Measurements from ENCODE around the gene CYSLTR2.
"Not testable (repeated sequence)": the region's sequence is repeated elsewhere in the genome, so short reads cannot be mapped to it uniquely, and the experiment has no call there.

CYSLTR2 gene

DNA sequence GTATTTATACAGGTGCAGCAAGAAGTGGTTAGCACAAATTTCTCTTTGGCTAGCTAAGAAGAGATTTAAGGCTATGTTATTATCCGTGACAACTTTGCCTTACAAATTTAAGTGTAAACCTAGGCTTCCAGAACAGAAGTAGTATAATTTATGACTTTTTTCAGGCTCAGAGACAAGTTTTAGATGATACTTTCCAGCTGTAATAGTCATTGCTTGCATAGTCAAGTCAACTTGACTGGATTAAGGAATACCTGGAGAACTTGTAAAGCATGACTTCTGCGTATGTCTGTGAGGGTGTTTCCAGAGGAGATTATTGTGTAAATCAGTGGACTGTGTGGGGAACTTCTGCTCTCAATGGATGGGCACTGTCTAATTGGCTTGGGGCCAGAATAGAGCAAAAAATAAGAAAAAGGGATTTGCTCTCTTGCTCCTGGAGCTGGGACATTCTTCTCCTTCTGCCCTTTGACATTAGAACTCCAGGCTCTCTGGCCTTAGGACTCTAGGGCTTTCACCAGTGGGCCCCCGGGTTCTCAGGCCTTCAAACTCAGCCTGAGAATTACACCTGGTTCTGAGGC is 33.0 kb downstream of the CYSLTR2 start:
- in situ Hi-C loops (cut with MboI; ENCODE audit: low sequenced_read_pairs): no loop called here

DNA sequence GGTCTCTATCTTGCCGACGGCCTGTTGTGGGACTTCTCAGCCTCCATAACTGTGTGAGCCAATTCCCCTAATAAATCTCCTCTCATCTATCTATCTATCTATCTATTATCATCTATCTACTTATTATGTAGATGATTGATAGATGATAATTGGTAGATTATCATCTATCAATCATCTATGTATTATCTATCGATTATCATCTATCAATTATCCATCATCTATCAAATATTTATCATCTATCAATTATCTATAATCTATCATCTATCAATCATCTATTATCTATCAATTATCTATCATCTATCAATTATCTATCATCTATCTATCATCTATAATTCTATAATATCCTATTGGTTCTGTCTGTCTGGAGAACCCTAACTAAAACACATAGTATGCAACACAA is 33.5 kb downstream of the CYSLTR2 start:
- in situ Hi-C loops (cut with MboI; ENCODE audit: low sequenced_read_pairs): no loop called here

DNA sequence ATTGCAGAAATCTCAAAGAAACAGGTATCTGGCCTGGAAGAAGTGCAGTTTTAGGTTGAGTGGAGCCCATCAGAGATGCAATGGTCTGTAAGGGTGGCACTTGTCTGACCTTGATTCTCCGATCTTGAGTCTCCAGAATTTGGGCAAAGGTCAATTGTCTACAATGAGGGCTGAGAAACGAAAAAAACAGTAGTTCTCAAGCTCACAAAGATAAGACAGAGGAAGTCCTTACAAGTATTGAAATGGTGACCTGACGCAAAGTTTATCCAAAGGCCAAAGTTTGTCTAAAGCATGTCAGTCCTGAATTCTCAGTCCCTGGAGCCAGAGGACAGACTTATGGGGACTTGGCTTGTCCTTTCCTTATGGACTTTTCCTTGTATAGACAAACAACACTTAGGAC is 40.3 kb downstream of the CYSLTR2 start:
- in situ Hi-C loops (cut with MboI; ENCODE audit: low sequenced_read_pairs): no loop called here

DNA sequence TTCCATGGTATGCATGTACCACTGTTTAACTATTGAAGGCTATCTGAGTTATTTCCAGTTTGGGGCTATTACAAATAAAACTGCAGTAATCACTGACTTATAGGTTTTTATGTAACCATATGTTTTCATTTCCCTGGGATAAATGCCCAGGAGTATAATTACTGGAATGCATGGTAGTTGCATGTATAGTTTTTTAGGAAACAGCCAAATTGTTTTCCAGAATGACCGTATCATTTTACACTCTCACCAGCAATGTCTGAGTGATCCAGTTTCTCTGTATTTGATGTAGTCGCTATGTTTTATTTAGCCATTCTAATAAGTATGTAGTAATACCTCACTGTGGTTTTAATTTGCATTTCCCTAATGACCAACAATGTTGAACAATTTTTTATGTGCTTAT is 42.0 kb downstream of the CYSLTR2 start:
- in situ Hi-C loops (cut with MboI; ENCODE audit: low sequenced_read_pairs): no loop called here

DNA sequence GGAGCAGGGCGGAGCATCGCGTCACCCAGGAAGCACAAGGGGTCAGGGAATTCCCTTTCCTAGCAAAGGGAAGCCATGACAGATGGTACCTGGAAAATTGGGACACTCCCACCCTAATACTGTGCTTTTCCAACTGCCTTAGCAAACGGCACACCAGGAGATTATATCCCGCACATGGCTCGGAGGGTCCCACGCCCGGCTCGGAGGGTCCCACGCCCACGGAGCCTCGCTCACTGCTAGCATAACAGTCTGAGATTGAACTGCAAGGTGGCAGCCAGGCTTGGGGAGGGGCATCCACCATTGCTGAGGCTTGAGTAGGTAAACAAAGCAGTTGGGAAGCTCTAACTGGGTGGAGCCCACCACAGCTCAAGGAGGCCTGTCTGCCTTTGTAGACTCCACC is 42.9 kb downstream of the CYSLTR2 start:
- in situ Hi-C loops (cut with MboI; ENCODE audit: low sequenced_read_pairs): not testable (repeated sequence)

- in situ Hi-C loops (cut with MboI; ENCODE audit: low sequenced_read_pairs): no loop called here
Measured at GRCh38 chr13:48707405-48707804, 53.7 kb downstream of the CYSLTR2 start.

DNA sequence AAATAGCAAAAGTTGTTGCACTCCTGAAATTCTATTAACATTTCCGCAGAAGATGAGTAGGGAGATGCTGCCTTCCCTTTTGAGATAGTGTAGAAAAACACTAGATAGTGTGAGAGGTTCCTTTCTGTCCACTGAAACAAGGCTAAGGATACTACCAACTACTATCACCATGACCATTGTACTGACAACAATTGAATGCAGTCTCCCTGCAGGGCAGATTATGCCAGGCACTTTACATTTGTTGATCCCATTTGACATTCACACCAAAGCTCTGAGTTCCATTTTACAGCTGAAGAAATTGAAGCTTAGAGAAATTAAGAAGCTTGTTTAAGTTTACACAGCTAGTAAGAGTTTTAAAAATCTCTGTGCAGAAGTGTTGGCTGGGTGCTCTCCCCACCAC is 55.0 kb downstream of the CYSLTR2 start:
- in situ Hi-C loops (cut with MboI; ENCODE audit: low sequenced_read_pairs): no loop called here

DNA sequence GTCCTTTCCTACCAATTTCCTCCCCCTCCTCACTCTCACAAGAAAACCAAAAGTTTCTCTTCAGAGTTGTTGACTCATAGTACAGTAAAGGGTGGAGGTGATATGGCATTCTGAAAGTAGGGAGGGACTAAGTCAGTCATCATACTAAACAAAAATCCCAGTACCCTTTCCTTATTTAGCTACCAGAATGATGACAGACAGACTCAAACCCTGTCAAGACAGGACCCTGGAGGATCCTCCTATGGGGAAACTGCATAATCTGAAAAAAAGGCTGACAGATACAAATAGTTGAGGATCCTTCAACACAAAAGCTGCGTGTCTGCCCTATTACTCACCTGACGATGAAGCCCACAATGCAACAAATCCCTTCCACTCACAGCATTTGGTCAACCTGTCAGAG is 55.5 kb downstream of the CYSLTR2 start:
- in situ Hi-C loops (cut with MboI; ENCODE audit: low sequenced_read_pairs): no loop called here

DNA sequence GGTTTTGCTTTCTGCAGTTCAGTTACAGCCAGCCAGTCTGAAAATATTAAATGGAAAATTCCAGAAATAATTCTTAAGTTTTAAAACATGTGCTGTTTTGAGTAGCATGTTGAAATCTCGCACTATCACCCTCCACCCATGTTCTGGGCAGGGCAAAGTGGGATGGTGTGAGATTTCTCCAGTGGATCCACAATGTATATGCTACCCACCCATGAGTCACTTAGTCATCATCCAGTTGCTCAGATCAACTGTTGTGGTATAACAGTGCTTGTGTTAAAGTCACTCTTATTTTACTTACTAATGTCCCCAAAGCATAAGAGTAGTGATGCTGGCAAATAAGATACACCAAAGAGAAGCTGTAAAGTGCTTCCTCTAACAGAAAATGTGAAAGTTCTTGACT is 56.4 kb downstream of the CYSLTR2 start:
- in situ Hi-C loops (cut with MboI; ENCODE audit: low sequenced_read_pairs): no loop called here

DNA sequence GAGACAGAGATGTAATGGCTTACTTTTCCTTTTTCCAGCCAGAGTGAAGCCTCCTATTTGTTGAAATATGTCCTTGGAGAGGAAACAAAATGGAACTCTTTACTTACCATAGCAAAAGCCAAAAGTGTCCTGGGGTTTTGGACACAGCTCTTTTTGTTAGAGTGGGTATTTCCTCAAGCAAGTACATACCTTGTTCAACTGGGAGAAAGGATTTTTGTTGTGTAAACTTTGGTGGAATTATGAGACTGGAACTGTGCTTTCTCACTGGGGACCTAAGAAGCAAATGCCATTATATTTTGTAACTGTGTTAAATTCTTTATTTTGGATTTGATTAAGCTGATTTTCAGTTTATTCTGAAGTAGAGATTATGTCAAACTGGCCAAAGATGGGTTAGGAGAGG is 58.4 kb downstream of the CYSLTR2 start:
- in situ Hi-C loops (cut with MboI; ENCODE audit: low sequenced_read_pairs): no loop called here

DNA sequence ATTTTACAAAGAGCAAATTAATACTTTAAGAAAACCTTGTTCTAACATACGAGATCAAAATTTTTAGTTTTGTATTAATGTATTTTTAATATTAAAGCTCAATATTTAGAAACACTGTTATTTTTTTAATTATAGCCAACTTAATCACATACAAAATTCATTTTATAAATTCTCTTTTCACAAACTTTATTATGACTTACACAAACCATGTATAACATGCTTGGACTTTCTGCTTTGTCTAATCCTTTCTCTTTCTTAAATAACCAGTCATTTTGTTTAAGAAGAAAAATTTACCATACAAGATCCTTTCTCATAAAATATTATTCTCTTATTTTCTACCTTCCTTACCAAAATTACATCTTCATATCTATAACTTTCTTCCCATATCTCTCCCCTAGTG is 62.2 kb downstream of the CYSLTR2 start:
- in situ Hi-C loops (cut with MboI; ENCODE audit: low sequenced_read_pairs): no loop called here

GRCh38 chr13:48720621-48721020 is 66.9 kb downstream of the CYSLTR2 start:
- in situ Hi-C loops (cut with MboI; ENCODE audit: low sequenced_read_pairs): no loop called here

GRCh38 chr13:48723168-48723567 is 69.4 kb downstream of the CYSLTR2 start:
- in situ Hi-C loops (cut with MboI; ENCODE audit: low sequenced_read_pairs): no loop called here

DNA sequence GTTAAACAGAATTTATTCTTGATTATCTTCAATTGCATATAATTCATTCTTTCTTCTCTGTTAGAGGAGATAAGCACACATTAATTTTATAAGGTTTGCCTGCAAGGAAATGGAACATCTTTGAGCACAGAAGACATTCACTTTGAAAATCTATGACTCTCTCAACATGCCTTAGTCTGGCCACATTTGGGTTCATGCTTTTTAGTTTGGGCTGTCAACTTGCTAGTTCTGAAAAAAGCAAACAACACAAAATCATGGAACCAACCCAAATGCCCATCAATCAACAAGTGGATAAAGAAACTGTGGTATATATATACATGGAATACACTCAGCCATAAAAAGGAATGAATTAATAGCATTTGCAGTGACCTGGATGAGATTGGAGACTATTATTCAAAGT is 71.5 kb downstream of the CYSLTR2 start:
- in situ Hi-C loops (cut with MboI; ENCODE audit: low sequenced_read_pairs): no loop called here

DNA sequence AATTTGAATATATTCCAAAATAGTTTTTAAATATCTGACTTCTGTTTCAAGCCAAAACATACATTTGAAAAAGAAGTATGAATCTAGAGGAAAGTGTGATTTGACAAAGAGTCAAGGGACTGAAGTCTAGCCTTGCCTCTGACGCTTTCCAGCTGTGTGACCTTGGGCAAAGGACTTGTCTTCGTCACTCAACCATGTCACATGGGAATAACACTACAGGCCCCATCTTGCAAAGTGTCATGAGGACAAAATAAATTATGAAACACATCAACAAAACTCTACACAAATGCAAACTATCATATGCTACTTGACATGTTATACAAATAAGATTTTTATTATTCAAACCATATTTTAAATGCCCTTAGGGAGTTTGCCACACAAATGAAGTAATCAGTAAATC is 73.0 kb downstream of the CYSLTR2 start:
- in situ Hi-C loops (cut with MboI; ENCODE audit: low sequenced_read_pairs): no loop called here

GRCh38 chr13:48727241-48728011 is 73.7 kb downstream of the CYSLTR2 start:
- in situ Hi-C loops (cut with MboI; ENCODE audit: low sequenced_read_pairs): no loop called here

DNA sequence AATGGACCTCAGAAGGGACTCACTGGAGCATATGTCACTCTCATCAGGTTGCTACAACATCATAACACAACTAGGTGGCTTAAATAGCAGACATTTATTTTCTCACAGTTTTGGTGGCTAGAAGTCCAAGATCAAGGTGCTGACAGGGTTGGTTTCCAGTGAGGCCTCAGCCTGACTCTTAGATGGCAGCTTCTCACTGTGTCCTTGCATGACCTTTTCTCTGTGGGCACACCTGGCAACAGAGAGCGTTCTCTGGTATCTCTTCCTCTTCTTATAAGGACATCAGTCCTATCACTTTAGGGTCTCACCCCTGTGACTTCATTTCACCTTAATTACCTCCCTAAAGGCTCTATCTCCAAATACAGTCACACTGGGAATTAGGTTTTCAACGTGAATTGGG is 74.5 kb downstream of the CYSLTR2 start:
- in situ Hi-C loops (cut with MboI; ENCODE audit: low sequenced_read_pairs): no loop called here

- in situ Hi-C loops (cut with MboI; ENCODE audit: low sequenced_read_pairs): no loop called here
Measured at GRCh38 chr13:48728876-48729275, 75.1 kb downstream of the CYSLTR2 start.

DNA sequence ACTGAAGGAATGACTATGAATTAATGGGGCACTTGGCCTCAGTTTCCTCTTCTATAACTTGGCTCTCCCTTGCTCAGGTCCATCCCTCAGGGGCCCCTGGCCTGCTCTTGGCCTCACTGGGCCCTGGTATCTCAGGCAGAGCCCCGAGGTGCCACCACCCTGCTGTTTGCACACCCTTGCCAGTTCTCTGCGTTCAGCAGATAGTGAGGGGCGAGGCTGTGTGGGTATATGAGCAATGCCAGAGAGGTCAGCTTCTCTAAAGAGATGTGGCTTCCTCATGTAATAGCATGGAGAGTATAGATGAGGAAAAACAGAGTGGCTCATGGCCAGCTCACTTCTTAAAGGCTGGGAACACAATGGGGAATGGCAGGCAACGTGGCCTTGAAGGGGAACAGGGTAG is 76.1 kb downstream of the CYSLTR2 start:
- in situ Hi-C loops (cut with MboI; ENCODE audit: low sequenced_read_pairs): no loop called here

DNA sequence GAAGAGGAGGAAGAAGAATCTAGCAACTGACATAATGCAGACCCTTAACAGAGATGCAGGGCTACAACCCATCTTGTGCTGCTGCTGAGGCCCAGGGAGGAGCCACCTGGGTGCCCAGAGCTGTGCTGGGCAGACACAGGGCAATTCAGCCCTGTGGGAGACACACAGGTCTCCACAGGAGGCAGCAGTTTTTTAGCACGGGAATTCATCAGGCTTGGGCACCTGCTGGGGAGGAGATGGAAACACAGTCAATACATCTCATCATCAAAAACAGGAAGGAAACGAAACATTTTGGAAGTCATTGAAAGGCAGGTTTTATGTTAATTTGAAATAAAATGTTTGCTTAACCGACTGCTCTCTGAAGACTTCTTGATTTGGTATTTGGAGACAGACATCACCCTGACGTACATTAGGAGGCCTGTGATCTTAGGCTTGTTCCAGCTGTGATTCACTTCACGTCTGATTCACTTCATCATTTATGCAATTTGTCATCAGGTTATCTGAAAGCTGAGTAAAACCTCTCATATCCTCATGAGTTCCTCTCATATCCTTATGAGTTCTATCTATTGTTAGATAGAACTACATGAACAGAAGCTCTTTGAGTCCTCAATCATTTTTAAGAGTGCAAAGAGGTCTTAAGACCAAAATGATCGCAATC is 77.4 kb downstream of the CYSLTR2 start:
- in situ Hi-C loops (cut with MboI; ENCODE audit: low sequenced_read_pairs): no loop called here

- in situ Hi-C loops (cut with MboI; ENCODE audit: low sequenced_read_pairs): no loop called here
Measured at GRCh38 chr13:48731957-48732569, 78.3 kb downstream of the CYSLTR2 start.
